HUES64 (cell line): ENCODE measurements around the gene PRDM11.

Source experiments
- H3K27ac ChIP-seq: 2 replicates; pipeline ENCODE4 v1.7.0; 2013; ENCODE audit warnings: low read depth, low read length, inconsistent platforms
- H3K27me3 ChIP-seq: 2 replicates; pipeline ENCODE4 v1.6.1; 2013; ENCODE audit warnings: mild to moderate bottlenecking, low read length; ENCODE audit not compliant: insufficient read depth
- H3K36me3 ChIP-seq: 2 replicates; pipeline ENCODE4 v1.6.1; 2013; ENCODE audit warnings: mild to moderate bottlenecking, low read length; ENCODE audit not compliant: insufficient read depth
- H3K4me1 ChIP-seq: 2 replicates; pipeline ENCODE4 v1.6.1; 2013; ENCODE audit warnings: mild to moderate bottlenecking, low read length, moderate library complexity; ENCODE audit not compliant: insufficient read depth
- H3K4me3 ChIP-seq: 2 replicates; pipeline ENCODE4 v1.5.1; 2013; ENCODE audit warnings: mild to moderate bottlenecking, low read length, moderate library complexity
- H3K9ac ChIP-seq: 2 replicates; pipeline ENCODE4 v1.6.1; 2013; ENCODE audit warnings: mild to moderate bottlenecking, low read depth, low read length
- H3K9me3 ChIP-seq: 2 replicates; pipeline ENCODE4 v1.6.1; 2013; ENCODE audit warnings: low read depth, low read length; ENCODE audit not compliant: insufficient read depth
- WGBS: fragments of 150-250, 120-280 bp; methylation state at CpG from one replicate; pipeline ENCODE4 v1.1.7; 2013; ENCODE audit warnings: missing lambda C conversion rate; 5-methylcytosine and 5-hydroxymethylcytosine counted together

The PRDM11 gene

DNA sequence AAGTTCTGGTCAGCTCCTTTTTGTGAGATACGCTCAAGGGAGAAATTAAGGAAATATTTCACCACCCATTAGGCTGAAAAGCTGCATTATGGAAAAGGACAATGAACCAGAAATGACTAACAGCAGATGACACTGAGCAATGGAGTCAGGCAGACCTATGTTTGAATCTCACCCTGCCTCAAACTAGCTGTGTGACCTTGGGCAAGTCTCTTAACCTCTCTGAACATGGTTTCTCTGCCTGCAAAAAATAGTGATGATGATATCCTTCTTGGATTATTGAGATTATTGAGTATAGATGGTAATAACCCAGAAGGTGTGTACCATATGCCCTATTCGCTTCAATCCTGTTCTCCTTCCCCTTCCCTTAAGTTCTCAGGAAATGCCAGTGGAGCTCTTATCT lies 2.9 kb upstream of the PRDM11 start:
- no peak overlapping the region for H3K9ac ChIP-seq
- H3K9me3 ChIP-seq = no peaks in the 10 kb centered on the region
- H3K27ac ChIP-seq = no peak overlapping the region
- H3K4me3 ChIP-seq = no peak overlapping the region
- WGBS = 82% methylated on average over 2 of the region's 2 CpGs
- H3K36me3 ChIP-seq = no peaks in the 10 kb centered on the region
- H3K27me3 ChIP-seq = peaks cover 55% of the 10 kb centered on the region
- no peaks in the 10 kb centered on the region for H3K4me1 ChIP-seq

DNA sequence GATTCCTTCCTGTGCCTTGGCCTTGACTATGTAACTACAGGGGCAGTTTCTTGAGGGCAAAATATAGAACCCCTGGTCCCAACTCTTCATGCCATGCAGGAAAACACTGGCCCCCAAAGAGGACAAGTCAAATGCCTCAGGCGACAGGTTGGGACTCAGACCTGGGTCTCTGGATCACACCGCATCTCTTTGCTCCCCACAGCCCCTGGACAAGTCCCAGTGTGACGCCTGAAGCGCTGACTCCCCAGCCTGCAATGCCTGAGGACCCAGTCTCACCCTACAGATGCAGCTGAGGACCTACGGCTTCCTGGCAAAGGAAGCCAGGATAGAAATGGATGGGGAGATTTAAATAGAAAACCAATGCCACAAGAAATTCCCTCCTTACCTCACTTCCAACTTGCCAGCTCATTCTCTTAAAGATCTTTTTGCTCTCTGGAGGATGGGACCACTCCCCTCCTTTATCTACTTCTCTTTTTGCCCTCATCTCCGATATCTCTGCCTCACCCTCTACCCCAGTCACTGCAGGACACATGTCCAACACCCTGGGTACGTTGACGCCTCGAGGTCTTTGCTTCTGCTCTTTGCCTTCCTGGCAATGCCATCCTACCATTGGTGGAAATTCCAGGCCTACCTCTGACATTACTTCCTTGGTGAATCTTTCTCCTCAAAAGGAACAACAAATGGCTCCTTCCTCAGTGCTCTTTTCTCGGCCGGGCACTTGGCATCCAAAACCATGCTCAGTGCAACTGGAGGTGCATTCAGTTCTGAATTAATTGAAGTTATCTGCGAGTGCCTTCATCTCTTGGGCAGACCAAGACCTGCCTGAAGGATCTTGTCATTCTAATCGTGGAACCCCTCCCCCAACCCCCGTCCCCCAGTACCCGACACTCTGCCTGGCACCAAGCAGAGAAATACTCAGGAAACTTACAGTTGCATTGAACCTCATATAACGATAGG lies 2.0 kb upstream of the PRDM11 start:
- Histone ChIP-seq H3K4me3 (no peak overlapping the region), H3K9me3 (no peaks in the 10 kb centered on the region), H3K36me3 (no peaks in the 10 kb centered on the region), H3K4me1 (no peaks in the 10 kb centered on the region), H3K9ac (no peak overlapping the region), H3K27ac (no peak overlapping the region), H3K27me3 (peaks cover 55% of the 10 kb centered on the region)
- WGBS = 82% methylated on average over 16 of the region's 16 CpGs

DNA sequence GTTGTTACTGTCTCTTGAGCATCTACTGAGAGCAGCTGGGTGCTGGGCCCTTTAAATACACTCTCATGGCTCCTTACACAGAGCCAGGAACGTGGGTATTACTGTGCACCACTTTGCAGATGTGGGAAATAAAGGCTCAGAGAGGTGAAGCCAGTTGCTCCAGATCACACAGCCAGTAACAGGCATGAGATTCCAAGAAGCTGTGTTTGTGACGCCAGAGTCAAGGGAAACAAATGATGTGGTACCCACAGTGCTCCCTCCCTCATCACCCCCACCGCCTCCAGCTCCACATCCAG lies 1.4 kb upstream of the PRDM11 start:
- no peak overlapping the region for H3K27ac ChIP-seq
- WGBS = 38% methylated on average over 3 of the region's 3 CpGs
- H3K27me3 ChIP-seq = peaks cover 52% of the 10 kb centered on the region
- H3K36me3 ChIP-seq = no peaks in the 10 kb centered on the region
- H3K4me1 ChIP-seq = no peaks in the 10 kb centered on the region
- peak overlapping the region; percentile 87 for H3K4me3 ChIP-seq
- H3K9ac ChIP-seq = no peak overlapping the region
- H3K9me3 ChIP-seq = no peaks in the 10 kb centered on the region

DNA sequence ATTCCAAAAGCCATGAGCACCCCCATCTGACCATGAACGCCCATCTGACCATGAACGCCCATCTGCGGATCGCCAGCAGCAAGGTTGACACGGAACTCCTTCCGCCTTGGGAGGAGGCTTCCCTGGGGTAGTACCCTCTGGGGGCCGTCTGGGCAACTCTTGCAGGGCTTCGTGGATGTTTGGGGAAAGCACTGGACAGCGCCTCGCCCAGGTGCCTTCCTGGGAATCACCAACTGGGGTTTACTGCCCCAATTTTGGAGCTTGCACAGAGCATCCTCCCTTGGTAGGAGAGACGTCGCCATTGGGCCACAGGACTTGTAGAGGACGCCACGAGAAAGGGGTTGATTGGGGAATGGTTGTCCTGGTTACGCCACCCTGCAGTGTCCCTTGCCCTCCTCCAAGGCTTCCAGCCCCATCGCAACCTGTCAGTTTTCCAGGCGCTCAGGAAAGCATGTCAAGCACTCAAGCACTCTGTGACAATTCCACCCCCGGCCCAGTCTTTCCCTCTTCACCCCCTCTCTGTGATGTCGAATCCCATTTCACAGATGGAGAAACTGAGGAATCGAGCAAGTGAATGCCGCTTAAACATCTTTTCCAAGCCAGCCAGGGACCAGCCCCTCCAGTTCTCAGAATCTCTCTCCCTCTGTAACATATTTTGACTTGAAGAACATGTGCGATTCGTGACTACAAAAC lies 914 bp upstream of the PRDM11 start:
- WGBS = 7% methylated on average over 23 of the region's 23 CpGs
- Histone ChIP-seq H3K4me3 (peak overlapping the region; percentile 87), H3K4me1 (no peaks in the 10 kb centered on the region), H3K27ac (no peak overlapping the region), H3K36me3 (no peaks in the 10 kb centered on the region), H3K27me3 (peaks cover 49% of the 10 kb centered on the region), H3K9ac (no peak overlapping the region), H3K9me3 (no peaks in the 10 kb centered on the region)

DNA sequence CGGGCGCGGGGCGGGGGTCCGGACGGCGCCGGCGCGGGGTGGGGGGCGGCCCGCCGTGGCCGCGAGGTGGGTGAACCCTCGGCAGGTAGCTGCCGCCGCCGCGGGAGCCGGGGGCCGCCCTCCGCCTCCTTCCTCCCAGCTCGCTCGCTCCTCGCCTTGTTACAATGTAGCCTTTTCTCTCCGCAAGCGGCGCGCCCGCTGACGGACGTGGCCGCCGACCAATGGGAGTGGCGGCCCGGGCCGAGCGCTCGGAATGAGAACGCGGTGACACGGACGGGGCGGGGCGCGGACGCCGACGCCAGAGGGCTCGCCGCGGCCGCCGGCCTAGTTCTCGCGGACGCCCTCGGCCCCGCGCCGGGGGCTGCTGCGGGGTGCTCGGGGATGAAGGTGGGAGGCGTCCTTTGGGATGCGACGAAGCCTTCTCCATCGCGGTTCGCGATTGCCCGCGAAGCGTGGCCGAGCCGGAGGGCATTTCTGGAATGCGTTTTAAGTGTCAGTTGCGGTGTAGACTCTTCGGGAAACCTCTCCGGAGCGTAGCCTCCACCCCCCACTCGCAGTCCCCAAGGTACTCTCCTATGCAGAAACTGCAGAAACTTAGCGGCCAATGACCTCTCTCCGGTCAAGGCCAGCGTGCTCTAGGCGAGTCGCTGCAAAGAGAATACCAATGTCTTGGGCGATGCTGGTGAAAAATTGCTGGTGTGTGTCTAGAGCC lies 734 bp downstream of the PRDM11 start:
- H3K27ac ChIP-seq = peak overlapping the region; percentile 88
- under 1% methylated on average over 88 of the region's 88 CpGs for WGBS
- H3K4me1 ChIP-seq = no peaks in the 10 kb centered on the region
- peak overlapping the region; percentile 79 for H3K9ac ChIP-seq
- H3K36me3 ChIP-seq = no peaks in the 10 kb centered on the region
- H3K27me3 ChIP-seq = peaks cover 37% of the 10 kb centered on the region
- peak overlapping the region; percentile 87 for H3K4me3 ChIP-seq
- no peaks in the 10 kb centered on the region for H3K9me3 ChIP-seq

DNA sequence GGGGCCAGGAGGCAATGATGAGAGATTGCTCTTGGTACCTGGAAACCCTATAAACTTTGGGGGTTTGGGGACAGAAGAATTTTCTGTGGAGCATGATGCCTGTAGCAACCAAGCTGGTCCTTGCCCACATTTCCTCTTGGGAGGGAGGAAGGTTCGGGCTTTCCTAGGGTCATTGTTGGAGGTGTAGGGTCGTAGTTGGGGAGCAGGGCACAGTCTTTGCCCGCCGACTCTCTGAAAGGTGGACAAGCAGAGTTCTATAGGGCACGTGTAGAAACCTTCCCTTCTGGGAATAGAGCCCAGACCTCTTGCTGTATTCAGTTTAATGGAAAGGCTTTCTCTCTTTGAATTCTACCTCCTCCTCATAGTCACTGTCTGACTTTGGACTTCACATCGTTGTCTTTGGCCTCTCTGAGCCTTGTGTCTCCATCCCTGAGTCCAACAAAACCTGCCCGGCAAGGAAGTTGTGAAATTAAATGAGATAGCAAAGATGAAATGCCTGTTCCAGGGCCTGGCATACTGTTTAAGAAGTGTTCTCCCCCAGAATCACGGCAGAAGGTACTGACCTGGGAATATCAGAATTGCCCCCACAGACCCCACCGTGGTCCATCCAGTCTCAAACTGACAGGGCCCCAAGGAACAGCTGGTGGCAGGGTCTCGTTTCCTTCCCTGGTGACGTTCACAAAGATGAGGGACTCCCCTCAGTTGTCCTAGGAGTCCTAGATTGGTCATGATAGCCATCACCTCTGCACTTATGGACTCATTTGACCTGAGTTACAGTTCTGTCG lies 1.6 kb downstream of the PRDM11 start:
- H3K9ac ChIP-seq = peak overlapping the region; percentile 79
- peak overlapping the region; percentile 87 for H3K4me3 ChIP-seq
- H3K9me3 ChIP-seq = no peaks in the 10 kb centered on the region
- H3K27ac ChIP-seq = no peak overlapping the region
- peaks cover 33% of the 10 kb centered on the region for H3K27me3 ChIP-seq
- no peaks in the 10 kb centered on the region for H3K36me3 ChIP-seq
- 85% methylated on average over 12 of the region's 12 CpGs for WGBS
- H3K4me1 ChIP-seq = no peaks in the 10 kb centered on the region

DNA sequence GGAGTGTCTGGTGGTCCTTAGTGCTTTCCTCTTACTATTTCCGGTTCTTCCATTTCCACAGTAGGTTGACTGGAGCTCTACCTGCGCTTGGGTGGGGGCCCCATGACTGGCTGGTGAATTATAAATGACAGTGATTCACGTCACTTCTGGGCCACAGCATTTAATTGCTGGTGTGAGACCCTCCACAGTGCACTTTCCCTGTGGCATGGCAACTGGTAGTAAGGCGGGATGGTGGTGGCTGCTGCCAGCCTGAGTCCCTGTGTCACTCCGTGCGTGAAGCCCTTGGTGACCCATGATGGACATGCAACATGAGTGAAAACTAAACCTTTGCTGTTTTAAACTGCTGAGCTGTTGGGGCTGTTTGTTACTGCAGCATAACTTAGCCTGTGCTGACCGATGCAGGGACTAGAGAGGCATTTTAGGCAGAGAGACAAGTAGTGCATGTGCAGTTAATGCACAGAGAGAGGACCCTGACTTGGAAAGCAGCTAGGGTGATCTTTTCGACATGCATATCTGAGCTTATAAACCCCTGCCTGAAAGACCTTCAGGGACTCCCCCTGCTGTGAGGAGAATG lies 3.1 kb downstream of the PRDM11 start:
- no peak overlapping the region for H3K27ac ChIP-seq
- H3K4me3 ChIP-seq = no peak overlapping the region
- 96% methylated on average over 8 of the region's 8 CpGs for WGBS

DNA sequence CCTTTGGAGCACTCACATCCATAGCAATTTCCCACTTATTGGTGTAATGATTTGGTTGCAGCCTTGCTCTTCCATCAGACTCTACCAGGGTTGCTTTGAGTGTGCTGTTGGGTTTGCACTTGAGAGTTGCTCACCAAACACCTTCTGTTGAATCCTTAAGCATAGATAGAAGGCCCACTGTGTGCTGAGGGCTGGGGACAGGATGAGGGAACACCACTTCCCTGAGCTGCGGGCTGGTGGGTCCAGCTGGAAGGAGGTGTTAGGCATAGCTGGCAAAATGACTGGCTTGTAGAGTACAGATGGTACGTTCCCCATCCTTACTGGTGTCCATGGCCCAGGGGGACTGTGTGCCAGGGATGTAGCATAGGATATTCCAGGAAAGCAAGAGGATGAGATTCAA lies 3.9 kb downstream of the PRDM11 start:
- no peak overlapping the region for H3K27ac ChIP-seq
- H3K27me3 ChIP-seq = peaks cover 12% of the 10 kb centered on the region
- no peak overlapping the region for H3K9ac ChIP-seq
- no peak overlapping the region for H3K4me3 ChIP-seq
- 94% methylated on average over 2 of the region's 2 CpGs for WGBS
- H3K9me3 ChIP-seq = no peaks in the 10 kb centered on the region
- H3K36me3 ChIP-seq = no peaks in the 10 kb centered on the region
- H3K4me1 ChIP-seq = no peaks in the 10 kb centered on the region

More for the DNA sequence above, 3.1 kb downstream of the PRDM11 start:
- peaks cover 19% of the 10 kb centered on the region for H3K27me3 ChIP-seq
- H3K36me3 ChIP-seq = no peaks in the 10 kb centered on the region
- H3K4me1 ChIP-seq = no peaks in the 10 kb centered on the region
- H3K9ac ChIP-seq = no peak overlapping the region
- no peaks in the 10 kb centered on the region for H3K9me3 ChIP-seq

DNA sequence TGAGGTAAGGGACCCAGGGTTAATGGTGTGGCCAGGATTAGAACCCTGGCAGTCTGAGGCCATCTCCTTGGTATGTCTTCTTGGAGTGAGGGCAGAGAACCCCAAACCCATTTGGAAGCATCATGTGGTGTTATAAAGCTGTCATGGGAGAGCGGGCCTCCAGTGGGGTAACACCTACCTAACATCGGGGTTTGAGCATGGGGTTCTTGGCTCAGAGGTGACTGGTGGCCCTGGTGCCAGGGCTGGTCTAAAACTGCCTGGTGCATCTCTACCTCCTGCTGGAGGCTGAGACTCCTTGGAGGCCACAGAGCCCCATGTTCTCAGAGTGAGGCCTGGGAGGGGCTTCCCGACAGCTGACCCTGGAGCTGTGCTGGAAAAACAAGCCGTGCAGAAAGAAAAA lies 4.5 kb downstream of the PRDM11 start:
- H3K4me1 ChIP-seq = no peaks in the 10 kb centered on the region
- H3K4me3 ChIP-seq = no peak overlapping the region
- H3K9ac ChIP-seq = no peak overlapping the region
- no peaks in the 10 kb centered on the region for H3K36me3 ChIP-seq
- no peak overlapping the region for H3K27ac ChIP-seq
- 96% methylated on average over 4 of the region's 4 CpGs for WGBS
- peaks cover 10% of the 10 kb centered on the region; the same call in 1 of the 2 replicates for H3K27me3 ChIP-seq
- no peaks in the 10 kb centered on the region for H3K9me3 ChIP-seq

DNA sequence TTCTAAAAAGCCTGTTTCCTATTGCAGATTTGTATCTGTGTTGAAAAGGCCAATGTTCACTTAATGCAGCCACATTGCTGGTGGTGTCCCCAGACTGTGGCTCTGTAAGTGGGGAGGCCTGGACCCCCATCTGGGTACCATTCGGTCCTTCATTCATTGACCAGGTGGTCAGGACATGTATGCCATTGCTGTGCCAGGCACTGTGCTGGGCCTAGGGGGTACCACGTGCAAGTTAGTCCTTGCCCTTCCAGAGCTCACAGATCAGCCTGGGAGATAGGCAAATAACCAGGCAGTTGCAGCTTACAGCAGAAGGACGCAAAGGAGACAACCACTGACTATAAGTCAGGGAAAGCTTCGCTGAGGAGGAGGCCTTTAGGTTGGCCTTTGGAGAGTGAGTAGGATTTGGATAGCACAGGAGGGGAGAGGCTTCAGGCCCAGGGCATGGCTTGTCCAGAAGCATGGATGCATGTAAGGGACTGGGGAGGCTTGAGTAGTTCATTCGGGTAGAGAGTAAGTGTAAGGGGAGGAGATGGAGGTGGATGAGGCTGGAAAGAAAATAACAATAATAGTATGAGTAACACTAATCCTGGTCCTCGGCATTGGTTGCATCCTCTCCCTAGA lies 5.0 kb downstream of the PRDM11 start:
- Histone ChIP-seq H3K27ac (no peak overlapping the region), H3K4me3 (no peak overlapping the region), H3K4me1 (no peaks in the 10 kb centered on the region), H3K9me3 (no peaks in the 10 kb centered on the region), H3K36me3 (no peaks in the 10 kb centered on the region), H3K9ac (no peak overlapping the region), H3K27me3 (peaks cover 10% of the 10 kb centered on the region; the same call in 1 of the 2 replicates)
- WGBS = 91% methylated on average over 6 of the region's 6 CpGs
